Measurements from ENCODE around the gene SMARCD3. TPM values are rescaled to one million over a fixed set of nuclear protein-coding genes. Genes with fewer than 3 reads are reported as not detected.

The SMARCD3 gene
- total RNA-seq, 1 donor from 2014 or later = 6.7 TPM

DNA sequence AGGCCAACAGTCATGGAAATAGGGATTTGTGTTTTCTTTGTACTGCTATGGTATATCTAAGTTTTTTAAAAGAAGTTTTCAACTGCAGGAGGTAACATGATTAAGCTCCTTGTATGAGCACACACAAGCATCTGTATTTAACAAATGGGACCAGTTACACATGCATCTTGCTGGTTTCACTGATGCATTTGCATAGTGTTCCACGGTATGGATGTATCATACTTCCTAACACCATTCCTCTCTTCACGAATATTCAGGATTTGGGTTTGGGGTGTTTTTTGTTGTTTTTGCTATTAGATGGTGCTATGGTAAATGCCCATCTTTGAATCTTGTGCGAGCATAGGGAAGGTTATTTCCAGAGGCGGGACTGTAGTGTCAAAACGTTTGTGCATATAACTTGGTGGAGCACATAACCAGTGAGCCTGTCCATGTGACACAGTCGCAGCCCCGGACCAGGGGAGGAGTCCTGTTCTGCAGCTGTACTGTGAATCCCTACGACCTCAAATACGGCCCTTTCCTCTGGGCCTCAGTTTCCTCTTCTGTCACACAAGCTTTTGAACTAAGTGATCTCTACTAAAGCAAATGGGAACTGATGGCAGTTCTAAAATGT, 40.1 kb downstream of the SMARCD3 start:
- ATAC-seq = no peak

DNA sequence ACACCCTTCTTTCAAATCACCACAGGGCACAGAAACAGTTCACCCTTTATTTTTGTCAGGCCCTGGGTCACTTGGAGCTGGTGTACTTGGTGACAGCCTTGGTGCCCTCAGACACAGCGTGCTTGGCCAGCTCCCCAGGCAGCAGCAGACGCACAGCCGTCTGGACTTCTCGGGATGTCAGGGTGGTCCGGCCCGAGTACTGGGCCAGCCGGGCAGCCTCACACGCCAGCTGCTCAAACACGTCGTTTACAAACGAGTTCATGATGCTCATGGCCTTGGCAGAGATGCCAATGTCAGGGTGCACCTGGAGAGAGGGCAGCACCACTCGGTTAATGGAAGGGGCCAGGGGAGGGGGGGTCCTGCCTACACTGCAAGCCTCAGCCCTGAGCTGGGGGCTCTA, 40.7 kb downstream of the SMARCD3 start:
- no peak for ATAC-seq

DNA sequence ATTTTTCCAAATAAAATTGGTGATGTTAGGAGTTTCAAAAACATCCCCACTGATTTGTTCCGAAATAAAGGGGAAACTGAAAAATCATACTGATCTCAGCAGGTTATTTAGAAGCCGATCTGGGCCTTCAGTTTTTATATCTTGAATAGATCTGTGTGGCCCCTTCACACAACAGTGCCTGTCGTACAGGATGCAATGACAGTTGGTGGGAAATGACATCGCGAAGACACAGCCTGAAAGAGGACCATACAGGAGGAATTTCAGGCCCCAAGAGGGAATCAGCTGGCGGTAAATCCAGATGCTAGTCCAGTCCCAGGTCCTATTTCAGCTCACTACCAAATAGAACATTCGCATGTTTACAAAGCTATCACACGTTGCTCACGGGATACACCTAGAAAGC, 41.2 kb downstream of the SMARCD3 start:
- ATAC-seq = no peak

DNA sequence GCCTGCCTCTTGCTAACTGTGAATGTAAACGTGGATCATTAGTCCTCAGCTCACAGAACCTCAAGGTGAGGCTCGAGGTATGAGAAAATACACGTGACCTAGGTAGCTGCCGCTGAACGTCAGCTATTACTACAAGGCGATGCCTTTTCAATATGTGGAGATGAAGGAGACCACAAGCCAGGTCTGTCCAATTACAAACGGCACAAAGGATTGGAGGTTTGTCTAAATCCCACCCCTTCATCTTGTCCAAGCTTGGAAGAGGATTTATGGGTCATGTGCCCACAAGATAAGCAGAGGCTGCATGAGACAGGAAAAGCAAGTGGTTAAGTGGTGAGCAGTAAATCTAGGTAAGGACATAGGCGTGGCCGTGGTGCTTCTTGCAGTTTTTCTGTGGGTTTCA, 41.6 kb downstream of the SMARCD3 start:
- no peak for ATAC-seq

DNA sequence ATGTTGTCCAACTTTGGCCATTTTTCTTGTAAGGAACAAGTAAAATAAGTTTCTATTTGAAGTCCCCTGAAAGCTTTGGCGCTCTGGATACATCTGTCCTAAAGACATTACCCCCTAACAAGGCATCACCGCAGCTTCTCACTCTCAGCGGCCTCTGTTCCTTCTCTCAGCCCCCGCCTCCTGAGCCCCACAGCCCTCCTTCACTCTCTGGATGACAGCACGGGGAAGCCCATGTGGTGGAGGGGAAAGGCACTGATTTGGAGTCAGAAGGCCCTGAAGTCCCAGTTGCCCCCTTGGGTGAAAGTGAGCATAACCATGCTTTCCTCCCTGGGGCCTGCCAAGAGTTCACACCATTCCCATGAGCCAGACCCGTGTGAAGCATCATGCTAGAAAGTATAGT, 42.8 kb downstream of the SMARCD3 start:
- no peak for ATAC-seq

DNA sequence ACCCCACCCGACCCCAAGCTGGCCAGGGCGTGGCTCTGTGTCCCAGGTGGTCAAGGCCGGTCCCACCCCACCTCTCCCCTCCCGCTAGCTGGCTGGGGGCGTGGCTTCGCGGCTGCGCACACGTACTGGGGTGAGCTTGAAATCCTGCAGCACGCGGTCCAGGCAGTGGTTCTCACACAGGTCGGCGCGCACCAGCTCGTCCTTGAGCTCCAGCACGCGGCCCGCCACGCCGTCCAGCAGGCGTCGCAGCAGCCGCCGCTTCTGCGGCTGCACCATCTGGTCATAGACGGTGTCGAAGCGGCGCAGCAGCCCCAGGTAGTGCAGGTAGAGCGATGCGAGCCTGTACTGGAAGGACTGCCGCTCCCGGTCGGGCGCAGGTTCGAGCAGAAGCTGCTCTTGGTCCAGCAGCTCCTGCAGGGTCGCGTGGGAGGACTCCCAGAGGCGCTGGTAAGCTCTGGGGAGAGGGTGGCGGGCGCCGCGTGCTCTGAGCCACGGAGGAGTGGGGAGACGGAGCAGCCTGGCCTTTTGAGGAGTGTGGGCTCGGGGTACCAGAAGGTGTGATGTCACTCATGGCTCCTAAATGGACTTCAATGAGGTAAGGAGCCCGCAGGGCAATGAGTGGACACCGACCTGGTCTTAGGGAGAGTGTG, 44.0 kb downstream of the SMARCD3 start:
- peak; percentile 27 for ATAC-seq

DNA sequence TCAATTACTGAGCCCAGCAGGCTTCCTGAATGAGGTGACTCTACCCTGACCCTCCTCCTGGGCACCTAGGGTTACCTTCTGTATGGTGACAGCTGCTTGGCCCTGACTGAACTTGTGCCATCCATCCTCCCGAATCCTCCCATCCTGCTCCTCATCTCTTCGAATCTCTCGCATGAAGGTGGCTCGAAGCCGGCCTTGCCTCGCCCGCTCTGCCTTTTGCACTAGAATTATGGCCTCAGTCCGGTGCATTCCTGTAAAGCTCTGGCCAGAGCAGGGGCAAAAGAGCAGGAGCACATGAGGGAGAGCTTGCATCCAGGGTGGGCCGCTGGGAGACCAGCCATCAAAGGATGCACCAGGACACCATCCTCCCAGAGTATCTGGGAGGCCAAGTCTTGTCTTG, 45.7 kb downstream of the SMARCD3 start:
- no peak for ATAC-seq

DNA sequence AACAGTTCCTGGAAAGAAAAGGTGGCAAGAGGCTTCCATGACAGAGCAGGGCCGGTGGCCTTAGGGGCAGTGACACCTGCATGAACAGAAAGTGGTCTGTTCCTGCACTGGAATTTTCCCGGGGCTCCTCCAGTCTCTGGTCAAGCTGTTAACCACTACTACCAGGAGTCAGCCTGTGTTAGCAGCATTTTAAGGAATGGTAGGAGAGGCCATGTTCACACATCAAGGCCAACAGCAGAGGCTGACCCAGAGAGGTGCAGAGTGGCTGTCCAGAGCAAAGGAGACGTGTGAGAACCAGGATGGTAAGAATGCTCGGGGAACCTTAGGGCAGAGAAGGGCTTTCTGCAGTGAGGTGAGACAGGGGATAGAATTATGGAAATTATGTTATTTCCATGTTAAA, 46.7 kb downstream of the SMARCD3 start:
- ATAC-seq = no peak

DNA sequence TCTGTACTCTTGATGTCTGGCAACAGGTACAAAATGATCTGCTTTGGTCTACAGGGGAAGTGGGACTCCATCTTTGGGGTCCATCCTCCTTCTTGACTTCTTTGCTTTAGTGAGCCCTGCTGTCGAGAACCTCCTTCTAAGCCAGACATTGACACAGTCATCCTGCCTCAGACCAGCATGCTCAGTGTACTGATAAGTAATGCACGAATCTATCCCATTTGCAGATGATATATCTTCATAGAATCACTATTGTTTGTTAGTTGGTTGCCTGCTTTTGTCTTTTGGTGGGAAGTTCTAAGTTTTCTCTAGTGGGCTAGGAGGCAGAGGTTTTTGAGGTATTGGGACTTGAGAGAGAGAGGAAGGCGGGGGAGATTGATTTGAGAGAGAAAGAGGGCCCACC, 47.1 kb downstream of the SMARCD3 start:
- ATAC-seq = no peak

DNA sequence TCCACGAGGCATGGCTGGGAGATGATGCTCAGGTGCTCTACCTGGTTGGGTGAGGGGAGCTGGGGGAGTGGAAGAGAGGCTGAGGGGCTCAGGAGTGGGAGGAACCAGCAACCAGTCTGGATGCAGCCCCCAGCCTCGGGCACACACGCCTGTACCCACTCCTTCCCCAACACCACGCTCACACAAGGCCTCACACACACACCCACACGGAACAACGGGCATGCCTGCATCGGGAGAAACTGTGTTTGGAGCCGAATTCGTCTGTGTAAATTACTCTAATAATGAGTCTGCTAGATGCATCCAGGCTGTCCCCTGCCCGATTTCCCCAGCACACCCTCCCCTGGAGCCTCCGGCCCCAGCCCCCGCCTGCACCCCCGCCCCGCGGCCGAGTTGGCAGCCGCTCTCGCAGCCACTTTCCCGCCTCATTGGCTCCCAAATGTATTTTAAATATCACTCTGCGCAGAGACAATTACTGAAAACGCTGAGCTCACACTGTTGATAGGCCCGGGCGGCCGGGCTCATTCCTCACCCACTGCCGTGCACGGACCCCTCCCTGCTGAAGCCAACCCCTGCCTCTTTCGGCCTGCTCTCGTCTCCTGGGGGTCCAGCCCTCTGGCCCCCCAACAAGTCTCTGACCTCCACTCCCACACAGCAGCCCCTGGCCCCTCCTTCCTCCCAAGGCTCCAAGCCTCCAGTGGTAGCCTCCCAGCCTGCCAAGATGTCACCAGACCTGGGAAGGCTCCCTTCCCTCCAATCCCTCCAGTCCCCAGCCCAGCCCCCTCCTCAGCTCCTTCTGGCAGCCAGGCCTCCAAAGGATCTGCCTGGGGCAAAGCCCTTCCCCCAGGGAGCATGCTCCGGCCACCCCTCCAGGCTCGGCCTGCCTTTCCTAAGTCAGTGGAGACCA, 49.3 kb downstream of the SMARCD3 start:
- no peak for ATAC-seq

DNA sequence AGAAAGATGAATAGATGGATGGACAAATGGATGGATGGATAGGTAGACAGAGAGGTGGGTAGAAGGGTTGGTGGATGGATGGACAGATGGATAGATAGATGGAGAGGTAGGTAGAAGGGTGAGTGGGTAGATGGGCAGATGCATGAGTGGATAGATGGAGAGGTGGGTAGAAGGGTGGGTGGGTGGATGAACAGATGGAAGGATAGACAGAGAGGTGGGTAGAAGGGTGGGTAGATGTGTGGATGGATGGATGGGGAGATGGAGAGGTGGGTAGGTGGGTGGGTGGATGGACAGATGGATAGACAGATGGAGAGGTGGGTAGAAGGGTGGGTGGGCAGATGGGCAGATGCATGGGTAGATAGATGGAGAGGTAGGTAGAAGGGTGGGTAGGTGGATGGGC, 50.6 kb downstream of the SMARCD3 start:
- no peak for ATAC-seq

DNA sequence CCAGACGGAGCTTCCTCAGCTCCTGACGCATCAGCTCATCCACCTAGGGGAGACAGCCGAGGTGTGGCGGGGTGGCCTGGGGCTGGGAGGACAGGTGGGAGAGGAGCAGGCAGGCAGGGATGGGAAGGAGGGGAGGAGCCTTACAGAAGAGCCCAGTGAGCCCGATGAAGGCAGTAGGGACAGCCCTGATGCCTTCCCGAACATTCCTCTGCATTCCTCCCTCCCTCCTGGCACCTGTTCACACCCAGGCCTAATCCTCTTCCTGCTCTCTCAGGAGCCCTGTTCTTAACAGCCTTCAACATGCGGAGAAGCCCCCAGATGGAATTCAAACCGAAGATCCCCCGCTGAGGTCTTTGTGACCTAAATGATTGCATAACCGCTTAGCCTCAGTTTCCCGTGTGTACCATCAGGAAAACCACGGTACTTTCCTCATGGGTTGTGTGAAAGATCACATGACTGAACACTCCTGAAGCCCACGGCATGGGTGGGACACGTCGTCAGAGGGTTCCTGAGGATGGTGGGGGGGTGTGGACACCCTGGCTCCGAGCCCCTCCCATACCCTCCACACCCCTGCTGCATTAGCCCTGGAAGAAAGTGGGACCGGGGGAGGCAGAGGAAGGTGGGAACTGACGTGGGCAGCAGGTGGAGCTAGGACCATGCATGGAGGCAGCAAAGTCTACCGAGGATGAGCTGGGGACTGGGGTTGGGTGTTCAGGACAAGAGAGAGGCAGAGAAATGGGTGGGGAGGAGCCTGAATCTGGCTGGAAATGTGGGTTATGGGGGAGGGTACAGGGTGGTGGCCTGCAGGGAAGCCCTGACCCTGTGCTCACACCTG, 52.7 kb downstream of the SMARCD3 start:
- ATAC-seq = no peak

DNA sequence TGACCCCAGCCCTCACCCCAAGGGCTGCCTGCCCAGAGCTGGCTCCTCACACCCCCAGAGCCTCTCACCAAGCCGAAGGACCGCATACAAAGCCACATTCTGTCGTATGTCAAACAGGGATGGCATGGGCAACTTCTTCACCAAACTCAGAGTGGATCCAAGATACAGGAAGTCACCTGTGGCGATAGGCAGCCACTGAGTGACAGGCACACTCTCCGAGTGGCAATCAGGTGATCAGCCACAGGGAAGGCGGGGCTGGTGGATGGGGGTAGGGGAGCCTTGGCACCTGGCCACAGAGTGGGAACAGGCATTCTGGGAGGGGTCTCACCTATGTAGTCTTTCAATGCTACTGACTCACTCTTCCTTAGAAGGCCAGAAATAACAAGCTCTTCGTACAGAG, 54.3 kb downstream of the SMARCD3 start:
- ATAC-seq = no peak

DNA sequence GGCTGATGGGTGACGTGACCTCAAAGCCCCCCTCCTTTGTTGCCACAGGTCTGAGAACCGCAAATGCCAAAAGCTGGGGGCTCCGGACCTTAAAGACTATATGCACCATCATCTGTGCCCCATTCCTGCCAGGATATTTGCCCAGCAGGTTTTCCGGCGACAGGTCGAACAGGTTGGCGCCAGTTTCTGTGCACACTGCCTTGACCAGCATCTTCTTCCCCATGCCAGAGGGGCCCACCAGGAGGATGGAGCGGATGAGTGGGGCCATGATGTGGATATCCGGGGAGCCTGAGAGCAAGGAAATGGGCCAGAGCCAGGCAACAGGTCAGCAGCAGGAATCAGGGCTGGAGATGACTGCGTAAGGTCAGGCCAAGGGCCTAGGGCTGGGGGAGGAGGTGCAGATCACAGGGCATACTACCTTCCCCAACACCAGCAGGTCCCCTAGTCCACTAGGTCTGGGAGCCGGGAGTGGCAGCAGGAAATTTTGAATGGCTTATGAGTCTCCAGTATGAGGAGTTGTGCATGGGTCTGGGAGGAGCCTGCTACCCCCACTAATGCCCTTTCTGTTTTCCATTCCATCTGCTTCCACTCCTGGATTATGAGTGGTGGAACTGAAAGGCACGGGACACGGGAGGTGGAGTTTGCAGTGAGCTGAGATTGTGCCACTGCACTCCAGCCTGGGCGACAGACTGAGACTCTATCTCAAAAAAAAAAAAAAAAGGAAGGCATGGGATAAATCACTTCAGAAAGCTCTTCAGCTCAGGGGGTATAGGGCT, 55.1 kb downstream of the SMARCD3 start:
- no peak for ATAC-seq

DNA sequence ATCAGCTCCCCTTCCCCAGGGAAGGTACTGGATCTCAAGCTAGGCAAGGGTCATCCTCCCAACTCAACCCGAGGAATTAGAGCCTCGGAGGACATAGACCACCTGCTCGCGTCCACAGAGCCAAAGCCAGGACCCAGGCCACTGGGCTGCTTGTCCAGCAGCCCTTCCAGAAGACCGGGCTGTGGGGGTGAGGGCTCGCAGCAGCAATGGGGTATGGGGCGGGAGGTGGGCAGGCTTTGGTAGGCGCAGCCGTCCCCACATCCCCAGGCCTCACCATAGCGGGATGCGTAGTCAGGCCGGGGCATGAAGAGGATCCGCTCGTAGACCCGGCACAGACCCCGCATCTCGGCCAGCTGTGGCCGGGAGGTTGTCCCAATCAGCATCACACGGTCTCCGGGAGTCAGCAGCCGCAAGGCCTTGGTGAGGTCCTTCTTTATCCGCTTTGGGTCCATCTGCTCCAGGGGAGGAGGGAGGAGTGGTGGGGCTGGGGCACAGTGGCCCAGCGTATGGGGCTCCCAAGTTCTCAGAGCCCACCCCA, 56.4 kb downstream of the SMARCD3 start:
- ATAC-seq = no peak

DNA sequence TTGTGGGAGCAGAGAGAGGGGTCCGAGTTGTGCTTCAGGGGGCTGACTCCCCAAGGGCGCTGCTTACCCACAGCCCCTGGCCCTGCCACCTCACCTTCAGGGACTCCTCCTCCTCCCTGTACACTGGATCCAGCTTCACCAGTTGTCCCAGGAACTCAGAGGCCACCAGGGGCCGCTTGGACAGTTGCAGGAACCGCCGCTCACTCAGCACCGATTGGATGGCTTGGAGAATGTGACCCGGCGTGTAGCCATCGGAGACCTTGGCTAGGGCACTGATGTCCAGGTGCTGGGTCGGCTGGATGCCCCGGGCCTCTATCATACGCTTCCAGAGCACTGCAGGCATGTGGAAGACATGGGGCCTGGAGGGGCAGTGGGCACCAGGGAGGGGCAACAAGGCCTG, 57.0 kb downstream of the SMARCD3 start:
- ATAC-seq = no peak

DNA sequence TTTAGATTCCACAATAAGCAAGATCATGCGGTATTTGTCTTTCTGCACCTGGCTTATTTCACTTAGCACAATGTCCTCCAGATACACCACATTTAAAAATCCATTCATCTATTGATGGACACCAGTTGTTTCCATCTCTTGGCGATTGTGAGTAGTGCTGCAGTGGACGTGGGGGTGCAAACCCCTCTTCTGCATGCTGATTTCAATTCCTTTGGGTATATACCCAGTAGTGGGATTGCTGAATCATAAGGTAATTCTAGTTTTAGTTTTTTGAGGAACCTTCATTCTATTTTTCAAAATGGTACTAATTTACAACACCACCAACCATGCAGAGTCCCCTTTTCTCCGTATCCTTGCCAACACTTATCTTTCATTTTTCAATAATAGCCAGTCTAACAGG, 59.5 kb downstream of the SMARCD3 start:
- no peak for ATAC-seq
